AG09309 (cell line): Measurements from ENCODE around the gene ZFAND2B.

Source experiments
- DNase-seq: peaks from one replicate; pipeline ENCODE4 v3.0.0-alpha.2; 2010; ENCODE audit warnings: low read depth
- H3K4me3 ChIP-seq: 2 replicates; pipeline ENCODE4 v1.5.1; 2011; ENCODE audit warnings: mild to moderate bottlenecking, low read depth, low read length, moderate library complexity; ENCODE audit not compliant: control insufficient read depth
- TF ChIP-seq, protein P1 (sequence below): IDR thresholded peaks from 2 replicates; pipeline ENCODE4 v1.5.1; 2011; ENCODE audit warnings: mild to moderate bottlenecking, low read depth, low read length, inconsistent platforms; ENCODE audit not compliant: insufficient read depth, control insufficient read depth; ENCODE audit errors: missing control alignments

The ZFAND2B gene

DNA sequence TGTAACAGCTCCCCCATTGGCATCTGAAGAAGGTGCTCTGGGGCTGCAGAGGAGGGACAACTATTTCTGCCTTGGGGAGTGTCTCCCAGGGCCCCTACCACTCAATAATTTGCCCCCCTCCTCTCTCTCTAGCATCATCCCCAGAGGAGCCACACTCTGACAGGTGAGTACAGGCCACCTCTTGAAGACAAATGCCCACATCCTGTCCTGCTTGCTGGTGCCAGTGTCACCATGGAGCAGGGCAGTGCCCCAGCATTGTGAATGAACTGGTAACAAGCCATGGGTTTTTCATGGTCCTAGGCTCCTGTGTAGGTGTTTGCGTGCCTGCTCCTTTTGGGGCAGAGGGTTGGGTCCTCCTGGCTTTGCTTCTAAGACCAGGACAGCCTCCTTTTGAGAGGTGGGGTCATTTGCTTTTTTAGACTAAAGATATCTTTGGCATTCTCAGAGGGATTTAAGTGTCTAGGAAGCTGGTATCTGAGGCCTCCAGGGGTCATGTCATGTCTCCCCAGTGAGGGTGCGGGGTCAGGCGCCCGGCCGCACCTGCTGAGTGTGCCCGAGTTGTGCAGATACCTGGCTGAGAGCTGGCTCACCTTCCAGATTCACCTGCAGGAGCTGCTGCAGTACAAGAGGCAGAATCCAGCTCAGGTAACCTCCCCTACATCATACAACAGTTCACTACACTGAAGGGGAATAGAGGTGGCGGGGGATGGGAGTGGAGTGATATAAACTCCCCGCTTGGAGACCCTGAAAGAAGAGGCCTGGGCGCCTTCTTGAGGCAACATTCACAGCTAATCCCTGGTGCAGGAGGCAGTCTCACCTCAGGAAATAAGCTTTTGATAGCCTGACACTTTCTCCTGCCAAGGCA lies 26.7 kb upstream of the ZFAND2B start:
- DNase-seq: no peak
- TF ChIP-seq, protein P1, sequence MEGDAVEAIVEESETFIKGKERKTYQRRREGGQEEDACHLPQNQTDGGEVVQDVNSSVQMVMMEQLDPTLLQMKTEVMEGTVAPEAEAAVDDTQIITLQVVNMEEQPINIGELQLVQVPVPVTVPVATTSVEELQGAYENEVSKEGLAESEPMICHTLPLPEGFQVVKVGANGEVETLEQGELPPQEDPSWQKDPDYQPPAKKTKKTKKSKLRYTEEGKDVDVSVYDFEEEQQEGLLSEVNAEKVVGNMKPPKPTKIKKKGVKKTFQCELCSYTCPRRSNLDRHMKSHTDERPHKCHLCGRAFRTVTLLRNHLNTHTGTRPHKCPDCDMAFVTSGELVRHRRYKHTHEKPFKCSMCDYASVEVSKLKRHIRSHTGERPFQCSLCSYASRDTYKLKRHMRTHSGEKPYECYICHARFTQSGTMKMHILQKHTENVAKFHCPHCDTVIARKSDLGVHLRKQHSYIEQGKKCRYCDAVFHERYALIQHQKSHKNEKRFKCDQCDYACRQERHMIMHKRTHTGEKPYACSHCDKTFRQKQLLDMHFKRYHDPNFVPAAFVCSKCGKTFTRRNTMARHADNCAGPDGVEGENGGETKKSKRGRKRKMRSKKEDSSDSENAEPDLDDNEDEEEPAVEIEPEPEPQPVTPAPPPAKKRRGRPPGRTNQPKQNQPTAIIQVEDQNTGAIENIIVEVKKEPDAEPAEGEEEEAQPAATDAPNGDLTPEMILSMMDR: no peak
- peak overlapping the region; percentile 1; the same call in 1 of the 2 replicates for H3K4me3 ChIP-seq

DNA sequence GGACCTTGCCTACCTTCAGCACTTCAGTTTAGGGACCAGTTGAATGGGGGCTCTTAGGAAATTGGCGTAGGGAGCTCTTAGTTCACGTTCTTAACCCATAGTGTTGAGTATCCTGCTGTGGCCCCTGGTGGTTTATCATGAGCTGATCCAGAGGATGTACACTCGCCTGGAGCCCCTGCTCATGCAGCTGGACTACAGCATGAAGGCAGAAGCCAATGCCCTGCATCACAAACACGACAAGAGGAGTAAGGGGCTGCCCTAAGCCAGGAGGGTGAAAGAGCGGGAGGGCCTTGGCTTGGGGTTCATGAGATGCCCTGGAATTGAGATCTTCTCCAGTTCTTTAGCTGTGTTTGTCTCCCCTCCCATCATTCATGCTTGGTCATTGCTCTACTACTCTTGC lies 25.6 kb upstream of the ZFAND2B start:
- DNase-seq: no peak
- no peak overlapping the region for H3K4me3 ChIP-seq
- TF ChIP-seq, protein P1: no peak

DNA sequence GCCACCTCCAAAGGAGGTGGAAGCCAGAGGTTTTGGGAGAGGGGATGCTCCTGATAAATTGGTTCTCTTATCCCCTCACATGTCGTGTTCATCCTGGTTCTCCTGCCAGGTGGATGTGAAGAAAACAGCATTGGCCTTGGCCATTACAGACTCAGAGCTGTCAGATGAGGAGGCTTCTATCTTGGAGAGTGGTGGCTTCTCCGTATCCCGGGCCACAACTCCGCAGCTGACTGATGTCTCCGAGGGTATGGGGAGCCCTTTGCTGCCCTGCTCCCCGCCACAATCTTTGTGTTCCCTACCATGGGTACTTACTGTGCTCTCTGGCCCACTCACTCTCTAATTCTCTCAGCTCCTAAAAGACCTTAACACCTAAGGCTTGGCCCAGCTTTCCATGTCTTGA lies 25.1 kb upstream of the ZFAND2B start:
- TF ChIP-seq, protein P1: no peak
- no peak overlapping the region for H3K4me3 ChIP-seq
- DNase-seq: no peak

DNA sequence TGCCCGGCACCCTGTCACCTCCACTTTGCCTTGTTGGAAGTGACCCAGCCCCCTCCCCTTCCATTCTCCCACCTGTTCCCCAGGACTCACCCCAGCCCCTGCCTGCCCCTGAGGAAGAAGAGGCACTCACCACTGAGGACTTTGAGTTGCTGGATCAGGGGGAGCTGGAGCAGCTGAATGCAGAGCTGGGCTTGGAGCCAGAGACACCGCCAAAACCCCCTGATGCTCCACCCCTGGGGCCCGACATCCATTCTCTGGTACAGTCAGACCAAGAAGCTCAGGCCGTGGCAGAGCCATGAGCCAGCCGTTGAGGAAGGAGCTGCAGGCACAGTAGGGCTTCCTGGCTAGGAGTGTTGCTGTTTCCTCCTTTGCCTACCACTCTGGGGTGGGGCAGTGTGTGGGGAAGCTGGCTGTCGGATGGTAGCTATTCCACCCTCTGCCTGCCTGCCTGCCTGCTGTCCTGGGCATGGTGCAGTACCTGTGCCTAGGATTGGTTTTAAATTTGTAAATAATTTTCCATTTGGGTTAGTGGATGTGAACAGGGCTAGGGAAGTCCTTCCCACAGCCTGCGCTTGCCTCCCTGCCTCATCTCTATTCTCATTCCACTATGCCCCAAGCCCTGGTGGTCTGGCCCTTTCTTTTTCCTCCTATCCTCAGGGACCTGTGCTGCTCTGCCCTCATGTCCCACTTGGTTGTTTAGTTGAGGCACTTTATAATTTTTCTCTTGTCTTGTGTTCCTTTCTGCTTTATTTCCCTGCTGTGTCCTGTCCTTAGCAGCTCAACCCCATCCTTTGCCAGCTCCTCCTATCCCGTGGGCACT lies 24.0 kb upstream of the ZFAND2B start:
- TF ChIP-seq, protein P1: no peak
- H3K4me3 ChIP-seq: no peak overlapping the region
- no peak for DNase-seq

DNA sequence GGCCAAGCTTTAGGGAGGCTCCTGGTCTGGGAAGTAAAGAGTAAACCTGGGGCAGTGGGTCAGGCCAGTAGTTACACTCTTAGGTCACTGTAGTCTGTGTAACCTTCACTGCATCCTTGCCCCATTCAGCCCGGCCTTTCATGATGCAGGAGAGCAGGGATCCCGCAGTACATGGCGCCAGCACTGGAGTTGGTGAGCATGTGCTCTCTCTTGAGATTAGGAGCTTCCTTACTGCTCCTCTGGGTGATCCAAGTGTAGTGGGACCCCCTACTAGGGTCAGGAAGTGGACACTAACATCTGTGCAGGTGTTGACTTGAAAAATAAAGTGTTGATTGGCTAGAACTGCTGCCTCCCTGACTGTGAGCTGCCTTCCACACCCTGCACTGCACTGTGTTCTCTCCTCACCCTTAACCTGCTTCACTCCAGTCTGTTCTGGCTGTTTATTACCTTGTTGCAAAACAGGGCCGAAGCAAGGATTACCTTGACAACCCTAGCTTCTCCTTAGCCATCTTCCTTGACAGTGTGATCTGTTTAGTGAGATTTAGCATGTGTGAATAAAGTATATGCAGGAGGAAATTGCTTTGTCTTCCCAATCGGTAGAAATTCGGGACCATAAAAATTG lies 23.3 kb upstream of the ZFAND2B start:
- no peak overlapping the region for H3K4me3 ChIP-seq
- TF ChIP-seq, protein P1: no peak
- DNase-seq: no peak

DNA sequence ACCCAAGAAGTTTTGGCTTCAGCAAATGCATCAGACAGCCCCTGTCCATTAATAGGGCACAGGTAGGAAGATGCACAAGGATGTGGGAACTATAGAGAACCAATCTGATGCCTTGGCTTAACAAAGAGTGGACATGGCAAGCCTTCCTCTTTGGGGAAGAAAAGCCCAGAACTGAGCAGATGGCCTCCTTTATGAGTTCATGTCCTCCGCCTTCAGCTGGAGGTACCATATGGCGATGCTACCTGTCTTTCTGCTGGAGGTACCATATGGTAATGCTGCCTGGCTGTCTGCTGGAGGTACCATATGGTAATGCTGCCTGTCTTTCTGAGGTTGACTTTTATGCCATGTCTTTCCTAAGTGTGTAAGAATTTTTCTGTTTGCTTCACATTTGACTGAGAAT lies 22.5 kb upstream of the ZFAND2B start:
- TF ChIP-seq, protein P1: no peak
- H3K4me3 ChIP-seq: no peak overlapping the region
- no peak for DNase-seq
